WTC11 (cell line): ENCODE results near the gene CRYBG3.

Experiments used
- CREB1 ChIP-seq: sonication (generic); formaldehyde crosslinking; IDR thresholded peaks from 2 replicates; pipeline ENCODE4 v1.8.0; 2023; ENCODE audit warnings: mild to moderate bottlenecking, missing genetic modification reagents
- NR2C2 ChIP-seq: sonication (generic); formaldehyde crosslinking; IDR thresholded peaks from 2 replicates; pipeline ENCODE4 v1.8.0; 2022; ENCODE audit warnings: mild to moderate bottlenecking, missing genetic modification reagents
- NR3C1 ChIP-seq: sonication (generic); formaldehyde crosslinking; conservative IDR thresholded peaks from 2 replicates; pipeline ENCODE4 v1.8.1; 2023; ENCODE audit warnings: low read depth, mild to moderate bottlenecking, missing genetic modification reagents
- SMAD4 ChIP-seq: sonication (generic); formaldehyde crosslinking; IDR thresholded peaks from 2 replicates; pipeline ENCODE4 v1.8.0; 2022; ENCODE audit warnings: mild to moderate bottlenecking, missing genetic modification reagents
- TF ChIP-seq, protein P1 (sequence below): fragments of 200-600 bp; IDR thresholded peaks from 2 replicates; pipeline ENCODE4 v1.8.0; 2022; ENCODE audit warnings: antibody characterized with exemption
- TF ChIP-seq, protein P2 (sequence below): sonication (generic); formaldehyde crosslinking; conservative IDR thresholded peaks from 2 replicates; pipeline ENCODE4 v1.8.1; 2023; ENCODE audit warnings: mild to moderate bottlenecking, low read depth, missing genetic modification reagents, moderate library complexity
- TF ChIP-seq, protein P3 (sequence below): sonication (generic); formaldehyde crosslinking; IDR thresholded peaks from 2 replicates; pipeline ENCODE4 v1.8.0; 2022; ENCODE audit warnings: mild to moderate bottlenecking, missing genetic modification reagents
- TF ChIP-seq, protein P4 (sequence below): sonication (generic); formaldehyde crosslinking; IDR thresholded peaks from 2 replicates; pipeline ENCODE4 v1.8.0; 2022; ENCODE audit warnings: mild to moderate bottlenecking, missing genetic modification reagents

DNA sequence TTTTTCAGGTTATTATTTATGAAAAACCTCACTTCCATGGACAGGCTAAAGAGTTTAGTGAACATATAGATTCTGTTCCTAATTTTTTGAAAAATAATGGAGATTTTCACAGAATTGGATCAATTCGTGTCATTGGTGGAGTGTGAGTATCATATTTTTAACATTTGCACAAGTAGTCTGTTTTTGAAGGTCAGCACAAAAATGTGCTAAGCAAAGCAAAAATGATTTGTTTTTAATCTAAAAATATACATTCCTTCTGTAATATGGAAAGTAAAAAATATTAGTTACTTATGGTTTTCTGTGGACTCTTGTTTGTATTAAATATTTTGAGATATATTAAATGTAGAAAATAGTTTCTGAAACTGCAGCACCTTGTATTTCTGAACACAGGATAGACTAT, 71.0 kb downstream of the CRYBG3 start:
- TF ChIP-seq NR2C2 (CRISPR knock-in tag) = no peak
- TF ChIP-seq, protein P1, sequence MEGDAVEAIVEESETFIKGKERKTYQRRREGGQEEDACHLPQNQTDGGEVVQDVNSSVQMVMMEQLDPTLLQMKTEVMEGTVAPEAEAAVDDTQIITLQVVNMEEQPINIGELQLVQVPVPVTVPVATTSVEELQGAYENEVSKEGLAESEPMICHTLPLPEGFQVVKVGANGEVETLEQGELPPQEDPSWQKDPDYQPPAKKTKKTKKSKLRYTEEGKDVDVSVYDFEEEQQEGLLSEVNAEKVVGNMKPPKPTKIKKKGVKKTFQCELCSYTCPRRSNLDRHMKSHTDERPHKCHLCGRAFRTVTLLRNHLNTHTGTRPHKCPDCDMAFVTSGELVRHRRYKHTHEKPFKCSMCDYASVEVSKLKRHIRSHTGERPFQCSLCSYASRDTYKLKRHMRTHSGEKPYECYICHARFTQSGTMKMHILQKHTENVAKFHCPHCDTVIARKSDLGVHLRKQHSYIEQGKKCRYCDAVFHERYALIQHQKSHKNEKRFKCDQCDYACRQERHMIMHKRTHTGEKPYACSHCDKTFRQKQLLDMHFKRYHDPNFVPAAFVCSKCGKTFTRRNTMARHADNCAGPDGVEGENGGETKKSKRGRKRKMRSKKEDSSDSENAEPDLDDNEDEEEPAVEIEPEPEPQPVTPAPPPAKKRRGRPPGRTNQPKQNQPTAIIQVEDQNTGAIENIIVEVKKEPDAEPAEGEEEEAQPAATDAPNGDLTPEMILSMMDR = no peak
- no peak for TF ChIP-seq NR3C1 (CRISPR knock-in tag)
- TF ChIP-seq, protein P2, sequence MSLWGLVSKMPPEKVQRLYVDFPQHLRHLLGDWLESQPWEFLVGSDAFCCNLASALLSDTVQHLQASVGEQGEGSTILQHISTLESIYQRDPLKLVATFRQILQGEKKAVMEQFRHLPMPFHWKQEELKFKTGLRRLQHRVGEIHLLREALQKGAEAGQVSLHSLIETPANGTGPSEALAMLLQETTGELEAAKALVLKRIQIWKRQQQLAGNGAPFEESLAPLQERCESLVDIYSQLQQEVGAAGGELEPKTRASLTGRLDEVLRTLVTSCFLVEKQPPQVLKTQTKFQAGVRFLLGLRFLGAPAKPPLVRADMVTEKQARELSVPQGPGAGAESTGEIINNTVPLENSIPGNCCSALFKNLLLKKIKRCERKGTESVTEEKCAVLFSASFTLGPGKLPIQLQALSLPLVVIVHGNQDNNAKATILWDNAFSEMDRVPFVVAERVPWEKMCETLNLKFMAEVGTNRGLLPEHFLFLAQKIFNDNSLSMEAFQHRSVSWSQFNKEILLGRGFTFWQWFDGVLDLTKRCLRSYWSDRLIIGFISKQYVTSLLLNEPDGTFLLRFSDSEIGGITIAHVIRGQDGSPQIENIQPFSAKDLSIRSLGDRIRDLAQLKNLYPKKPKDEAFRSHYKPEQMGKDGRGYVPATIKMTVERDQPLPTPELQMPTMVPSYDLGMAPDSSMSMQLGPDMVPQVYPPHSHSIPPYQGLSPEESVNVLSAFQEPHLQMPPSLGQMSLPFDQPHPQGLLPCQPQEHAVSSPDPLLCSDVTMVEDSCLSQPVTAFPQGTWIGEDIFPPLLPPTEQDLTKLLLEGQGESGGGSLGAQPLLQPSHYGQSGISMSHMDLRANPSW (CRISPR knock-in tag) = no peak
- TF ChIP-seq SMAD4 (CRISPR knock-in tag) = no peak
- TF ChIP-seq, protein P3, sequence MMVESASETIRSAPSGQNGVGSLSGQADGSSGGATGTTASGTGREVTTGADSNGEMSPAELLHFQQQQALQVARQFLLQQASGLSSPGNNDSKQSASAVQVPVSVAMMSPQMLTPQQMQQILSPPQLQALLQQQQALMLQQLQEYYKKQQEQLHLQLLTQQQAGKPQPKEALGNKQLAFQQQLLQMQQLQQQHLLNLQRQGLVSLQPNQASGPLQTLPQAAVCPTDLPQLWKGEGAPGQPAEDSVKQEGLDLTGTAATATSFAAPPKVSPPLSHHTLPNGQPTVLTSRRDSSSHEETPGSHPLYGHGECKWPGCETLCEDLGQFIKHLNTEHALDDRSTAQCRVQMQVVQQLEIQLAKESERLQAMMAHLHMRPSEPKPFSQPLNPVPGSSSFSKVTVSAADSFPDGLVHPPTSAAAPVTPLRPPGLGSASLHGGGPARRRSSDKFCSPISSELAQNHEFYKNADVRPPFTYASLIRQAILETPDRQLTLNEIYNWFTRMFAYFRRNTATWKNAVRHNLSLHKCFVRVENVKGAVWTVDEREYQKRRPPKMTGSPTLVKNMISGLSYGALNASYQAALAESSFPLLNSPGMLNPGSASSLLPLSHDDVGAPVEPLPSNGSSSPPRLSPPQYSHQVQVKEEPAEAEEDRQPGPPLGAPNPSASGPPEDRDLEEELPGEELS = no peak
- TF ChIP-seq, protein P4, sequence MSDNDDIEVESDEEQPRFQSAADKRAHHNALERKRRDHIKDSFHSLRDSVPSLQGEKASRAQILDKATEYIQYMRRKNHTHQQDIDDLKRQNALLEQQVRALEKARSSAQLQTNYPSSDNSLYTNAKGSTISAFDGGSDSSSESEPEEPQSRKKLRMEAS (CRISPR knock-in tag) = no peak
- no peak for TF ChIP-seq CREB1 (CRISPR knock-in tag)
